Kidney (tissue), 14 donors: ENCODE data around the gene RSPH1. TPM values are rescaled to one million over a fixed set of nuclear protein-coding genes. Genes with fewer than 3 reads are reported as not detected.

Experiments used
- DNase-seq, 5 donors: peaks; one replicate each; pipeline ENCODE4 v3.0.0-alpha.2; 2013 to 2020
- FAIRE-seq: peaks from 2 replicates; lab custom pipeline; 2012; peaks lifted over from hg19 to GRCh38; lab: Jason Lieb, UNC
- H3K27ac ChIP-seq, 2 donors: one replicate each; pipeline ENCODE4 v1.7.0; 2013; ENCODE audit warnings: low read depth in 2 of 2, low read length in 2 of 2, inconsistent platforms in 1 of 2
- H3K27me3 ChIP-seq: one replicate; pipeline ENCODE4 v1.7.1; 2013; ENCODE audit warnings: low read length, inconsistent platforms; ENCODE audit not compliant: control insufficient read depth, insufficient read depth
- H3K36me3 ChIP-seq, 3 donors: one replicate each; pipeline versions ENCODE4 v1.7.0 to v1.7.1; 2013; ENCODE audit warnings: low read length in 3 of 3, control low read depth in 1 of 3, inconsistent platforms in 1 of 3; ENCODE audit not compliant: insufficient read depth in 3 of 3, control insufficient read depth in 2 of 3
- H3K4me1 ChIP-seq, 3 donors: one replicate each; pipeline versions ENCODE4 v1.7.0 to v1.7.1; 2013; ENCODE audit warnings: low read length in 3 of 3, inconsistent platforms in 1 of 3, low read depth in 1 of 3; ENCODE audit not compliant: control insufficient read depth in 2 of 3, insufficient read depth in 2 of 3
- H3K4me3 ChIP-seq, 3 donors: one replicate each; pipeline versions ENCODE4 v1.7.0 to v1.8.1; 2013; ENCODE audit warnings: low read length in 3 of 3, control low read depth in 1 of 3, inconsistent platforms in 1 of 3
- H3K9ac ChIP-seq, 3 donors: one replicate each; pipeline versions ENCODE4 v1.7.0 to v1.7.1; 2013; ENCODE audit warnings: low read length in 3 of 3, control low read depth in 1 of 3, inconsistent platforms in 1 of 3
- H3K9me3 ChIP-seq, 3 donors: one replicate each; pipeline versions ENCODE4 v1.7.0 to v1.7.1; 2013; ENCODE audit warnings: low read length in 3 of 3, control low read depth in 1 of 3, inconsistent platforms in 1 of 3; ENCODE audit not compliant: control insufficient read depth in 2 of 3, insufficient read depth in 1 of 3
- intact Hi-C: fragments of 100-400 bp; cut with DNase I; formaldehyde crosslinking; loops from one replicate; pipeline ENCODE4 v1.11.1; 2022
- polyA plus RNA-seq: library from polyadenylated mRNA; stranded (reverse); fragments of 350-450 nt; fragmentation: Illumina TruSeq; extraction: RNeasy Lipid Tissue Mini Kit (QIAGEN cat#74804); gene quantifications from one replicate; pipeline ENCODE4 v1.2.3, GENCODE V29; 2014; ENCODE audit warnings: low read depth, low replicate concordance; ENCODE audit not compliant: insufficient read depth
- total RNA-seq: library from RNA; stranded (reverse); fragmentation: NEBNext Ultra II Directional; extraction: Animal tissue kit (Norgen Biotek cat#: 25700); gene quantifications from one replicate; pipeline ENCODE4 v1.2.1, GENCODE V29; 2021
- TF ChIP-seq, protein P1 (sequence below): IDR thresholded peaks from 3 replicates; pipeline ENCODE4 v1.5.1; 2012; ENCODE audit warnings: mild to moderate bottlenecking, moderate library complexity, borderline replicate concordance; ENCODE audit not compliant: insufficient read depth; ENCODE audit errors: extremely low read depth
- donor health status: control.
- donor health status: control.
- donor health status: control.
- donor health status: control.
- donor health status: control.
- donor health status: DM: yes; HTN: yes; CAD: no.
- donor health status: Normal renal cell carcinoma (clear cell type).

RSPH1 gene
- total and polyA plus RNA-seq, 2 donors from 2014 or later, result 12.0 to 13.0 TPM

DNA sequence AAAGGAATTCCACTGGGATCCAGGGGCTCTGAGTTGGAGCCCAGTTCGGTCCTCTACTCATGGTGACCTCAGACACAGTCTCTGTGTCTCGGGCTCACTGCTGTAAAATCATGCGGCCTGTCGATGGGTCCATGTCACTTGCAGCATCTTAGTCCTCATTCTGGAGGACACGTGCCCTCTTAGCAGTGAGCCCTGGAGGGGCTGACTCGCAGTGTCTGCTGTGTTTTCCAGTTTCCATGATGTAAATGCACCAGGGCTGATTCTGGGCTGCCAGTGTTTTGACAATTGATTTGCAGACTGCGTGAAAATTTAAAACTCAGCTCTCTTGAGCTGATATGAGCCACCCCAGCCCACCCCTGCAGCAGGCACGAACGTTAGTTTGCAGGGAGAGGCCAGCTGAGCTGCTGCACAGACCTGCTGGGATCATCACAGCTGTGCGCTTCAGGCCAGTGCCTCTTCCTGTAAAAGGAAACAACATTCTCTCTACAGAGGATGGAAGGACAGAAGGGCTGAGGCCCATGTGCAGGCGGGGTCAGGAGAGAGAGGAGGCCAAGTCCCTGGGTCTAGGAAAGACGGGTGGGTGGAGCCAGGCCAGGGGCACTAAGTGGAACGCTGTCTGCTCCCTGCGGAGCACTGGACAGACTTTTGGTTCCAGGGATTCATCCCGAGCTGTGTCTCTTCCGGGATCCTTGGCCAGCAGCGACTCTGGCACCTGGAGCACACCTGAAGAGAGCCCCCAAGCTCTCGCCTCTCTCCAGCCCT is 42.6 kb downstream of the RSPH1 start:
- TF ChIP-seq, protein P1, sequence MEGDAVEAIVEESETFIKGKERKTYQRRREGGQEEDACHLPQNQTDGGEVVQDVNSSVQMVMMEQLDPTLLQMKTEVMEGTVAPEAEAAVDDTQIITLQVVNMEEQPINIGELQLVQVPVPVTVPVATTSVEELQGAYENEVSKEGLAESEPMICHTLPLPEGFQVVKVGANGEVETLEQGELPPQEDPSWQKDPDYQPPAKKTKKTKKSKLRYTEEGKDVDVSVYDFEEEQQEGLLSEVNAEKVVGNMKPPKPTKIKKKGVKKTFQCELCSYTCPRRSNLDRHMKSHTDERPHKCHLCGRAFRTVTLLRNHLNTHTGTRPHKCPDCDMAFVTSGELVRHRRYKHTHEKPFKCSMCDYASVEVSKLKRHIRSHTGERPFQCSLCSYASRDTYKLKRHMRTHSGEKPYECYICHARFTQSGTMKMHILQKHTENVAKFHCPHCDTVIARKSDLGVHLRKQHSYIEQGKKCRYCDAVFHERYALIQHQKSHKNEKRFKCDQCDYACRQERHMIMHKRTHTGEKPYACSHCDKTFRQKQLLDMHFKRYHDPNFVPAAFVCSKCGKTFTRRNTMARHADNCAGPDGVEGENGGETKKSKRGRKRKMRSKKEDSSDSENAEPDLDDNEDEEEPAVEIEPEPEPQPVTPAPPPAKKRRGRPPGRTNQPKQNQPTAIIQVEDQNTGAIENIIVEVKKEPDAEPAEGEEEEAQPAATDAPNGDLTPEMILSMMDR, result no peak

DNA sequence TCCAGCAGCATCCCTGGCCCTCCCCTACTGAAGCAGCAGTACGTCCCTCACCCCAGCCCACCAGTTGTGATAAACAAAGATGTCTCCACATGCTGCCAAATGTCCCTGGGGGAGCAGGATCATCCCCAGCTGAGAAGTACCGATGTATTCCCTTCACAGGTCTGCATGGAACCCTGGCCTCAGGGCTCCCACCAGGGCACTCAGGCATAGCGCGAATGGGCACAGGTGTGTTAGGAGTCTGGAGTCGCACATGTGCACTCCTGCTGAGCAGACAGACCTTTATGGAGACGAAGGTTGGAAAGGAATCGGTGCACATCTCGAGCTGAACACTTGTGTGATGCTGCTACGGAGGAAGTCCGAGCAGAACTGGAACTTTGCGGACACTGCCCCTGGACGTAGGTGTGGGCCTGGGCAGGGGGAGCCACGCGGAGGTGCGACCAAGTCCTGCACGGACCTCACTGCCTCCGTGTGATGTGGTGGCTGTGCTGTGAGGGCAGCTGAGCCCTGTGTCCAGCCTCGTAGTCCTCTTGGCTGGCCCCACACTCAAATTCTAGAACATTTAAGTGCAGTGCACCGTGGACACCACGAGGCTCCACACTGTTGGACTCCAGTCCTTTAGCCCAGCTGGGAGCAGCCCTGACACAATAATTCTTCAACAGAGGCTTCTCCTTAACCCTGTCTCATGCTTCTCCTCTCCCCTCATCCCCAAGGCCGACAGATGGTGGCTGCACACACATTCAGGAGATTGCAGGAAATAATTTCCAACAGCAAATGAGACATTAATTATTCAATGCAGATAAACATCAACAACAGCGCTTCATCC is 43.4 kb downstream of the RSPH1 start:
- DNase-seq (peak in 2 of 5 donors; percentile 65 to 66), FAIRE-seq (no peak)
- no peak overlapping the region for H3K27ac ChIP-seq
- no peaks in the 10 kb centered on the region for H3K36me3 ChIP-seq
- no peaks in the 10 kb centered on the region for H3K9me3 ChIP-seq
- no peak overlapping the region for H3K9ac ChIP-seq
- H3K27me3 ChIP-seq, result no peaks in the 10 kb centered on the region
- intact Hi-C loops, result no loop called here
- TF ChIP-seq, protein P1, result no peak
- H3K4me3 ChIP-seq, result no peak overlapping the region
- H3K4me1 ChIP-seq, result no peaks in the 10 kb centered on the region

More for the DNA sequence above, 42.6 kb downstream of the RSPH1 start:
- intact Hi-C loops, result no loop called here
- Histone ChIP-seq H3K27me3 (no peaks in the 10 kb centered on the region), H3K4me1 (no peaks in the 10 kb centered on the region), H3K4me3 (no peak overlapping the region), H3K36me3 (no peaks in the 10 kb centered on the region), H3K27ac (no peak overlapping the region), H3K9ac (no peak overlapping the region), H3K9me3 (no peaks in the 10 kb centered on the region)
- peak in 3 of 5 donors; percentile 49 to 75 (median 56) for DNase-seq
- no peak for FAIRE-seq

- intact Hi-C loops, result no loop called here
- Histone ChIP-seq H3K9me3 (no peaks in the 10 kb centered on the region), H3K27me3 (no peaks in the 10 kb centered on the region), H3K36me3 (no peaks in the 10 kb centered on the region), H3K9ac (no peak overlapping the region), H3K4me3 (no peak overlapping the region), H3K4me1 (no peaks in the 10 kb centered on the region), H3K27ac (no peak overlapping the region)
- TF ChIP-seq, protein P1, result no peak
- FAIRE-seq (no peak), DNase-seq (no peak)
Observed at GRCh38 chr21:42451941-42452340, 44.1 kb downstream of the RSPH1 start.
